CD4-positive, alpha-beta T cell treated with Interferon alpha-2 for 1 hour (primary cell): ENCODE results near the gene ZBTB7C.

Experiments used
- DNase-seq, 2 donors: peaks; one replicate each; pipeline ENCODE4 v3.0.0-alpha.2; 2020 to 2022

ZBTB7C gene

GRCh38 chr18:48134609-48135008 lies 274.6 kb downstream of the ZBTB7C start:
- no peak for DNase-seq

GRCh38 chr18:48133671-48134251 lies 275.4 kb downstream of the ZBTB7C start:
- DNase-seq, result no peak

- DNase-seq, result no peak
Observed at GRCh38 chr18:48132797-48133655, 276.2 kb downstream of the ZBTB7C start.

DNA sequence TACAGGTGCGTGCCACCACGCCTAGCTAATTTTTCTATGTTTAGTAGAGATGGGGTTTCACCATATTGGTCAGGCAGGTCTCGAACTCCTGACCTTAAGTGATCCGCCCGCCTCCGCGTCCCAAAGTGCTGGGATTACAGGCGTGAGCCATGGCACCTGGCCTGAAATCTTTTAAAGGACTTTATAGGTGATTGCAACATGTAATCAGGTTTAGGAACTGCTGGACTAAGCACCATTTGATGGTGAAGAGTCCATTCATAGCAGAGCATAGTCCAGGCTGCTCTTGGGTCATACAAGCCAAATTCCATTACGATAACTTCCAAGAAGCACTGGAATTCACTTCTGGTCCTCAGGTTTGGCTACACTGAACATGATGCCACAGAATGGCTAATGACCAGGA lies 278.1 kb downstream of the ZBTB7C start:
- no peak for DNase-seq

- DNase-seq, result no peak
Observed at GRCh38 chr18:48129621-48130082, 279.5 kb downstream of the ZBTB7C start.

DNA sequence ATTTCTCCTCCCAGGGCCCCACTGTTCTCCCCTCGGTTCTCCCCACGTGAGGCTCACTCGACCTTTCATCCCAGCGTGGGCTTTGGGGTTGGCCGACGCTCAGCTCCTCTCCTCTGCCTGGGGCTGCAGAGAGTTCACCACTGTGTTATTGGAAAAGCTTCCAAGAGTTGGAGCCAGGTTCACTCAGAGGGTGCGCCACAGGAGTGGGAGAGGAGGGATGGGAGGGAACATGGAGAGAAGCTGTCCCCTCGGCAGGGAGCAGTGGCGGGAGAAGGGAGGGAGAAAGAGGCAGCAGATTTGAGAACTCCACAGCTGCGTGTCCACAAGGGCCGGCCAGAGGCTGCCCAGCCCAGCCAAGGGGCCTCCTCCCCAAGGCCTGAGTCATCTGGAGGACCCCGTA lies 281.6 kb downstream of the ZBTB7C start:
- DNase-seq, result no peak

DNA sequence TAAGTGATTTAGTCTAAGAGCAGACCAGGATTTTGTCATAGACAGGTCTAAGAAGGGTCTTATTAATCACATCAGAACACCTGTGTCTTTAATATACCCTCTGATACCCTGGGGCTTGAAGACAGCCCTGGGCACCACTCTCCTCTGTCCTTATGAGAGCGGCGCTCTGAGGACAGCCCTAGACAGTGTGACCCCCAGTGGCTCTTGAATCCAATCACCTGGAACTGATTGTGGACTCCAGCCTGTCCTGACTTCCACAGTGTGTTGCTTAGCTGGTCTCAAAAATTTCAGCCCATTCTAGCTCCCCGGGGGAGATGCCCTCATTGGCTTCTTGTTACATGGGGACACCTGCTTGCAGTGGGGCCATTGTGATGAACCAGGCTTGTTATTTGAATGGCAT lies 282.9 kb downstream of the ZBTB7C start:
- no peak for DNase-seq

DNA sequence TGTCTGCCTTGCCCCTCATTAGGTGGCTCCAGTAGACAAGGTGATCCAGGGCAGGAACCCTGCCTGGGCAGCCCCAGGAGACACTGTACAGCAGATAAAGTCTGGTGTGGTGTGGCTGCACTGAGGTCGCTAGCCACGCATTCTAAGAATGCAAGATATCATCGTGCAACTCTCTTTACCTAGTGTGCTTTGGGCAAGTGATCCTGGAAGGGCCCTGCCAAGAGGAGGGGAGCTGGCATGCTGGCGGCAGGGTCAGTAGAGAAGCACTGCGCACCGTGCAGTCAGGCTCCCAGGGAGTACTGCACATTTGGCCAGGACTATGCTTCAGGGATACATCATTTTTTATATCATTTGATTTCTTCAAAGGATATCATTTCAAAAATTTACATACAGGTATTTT lies 283.5 kb downstream of the ZBTB7C start:
- no peak for DNase-seq

GRCh38 chr18:48124857-48125626 lies 284.1 kb downstream of the ZBTB7C start:
- no peak for DNase-seq

- DNase-seq, result no peak
Observed at GRCh38 chr18:48123941-48124340, 285.2 kb downstream of the ZBTB7C start.

DNA sequence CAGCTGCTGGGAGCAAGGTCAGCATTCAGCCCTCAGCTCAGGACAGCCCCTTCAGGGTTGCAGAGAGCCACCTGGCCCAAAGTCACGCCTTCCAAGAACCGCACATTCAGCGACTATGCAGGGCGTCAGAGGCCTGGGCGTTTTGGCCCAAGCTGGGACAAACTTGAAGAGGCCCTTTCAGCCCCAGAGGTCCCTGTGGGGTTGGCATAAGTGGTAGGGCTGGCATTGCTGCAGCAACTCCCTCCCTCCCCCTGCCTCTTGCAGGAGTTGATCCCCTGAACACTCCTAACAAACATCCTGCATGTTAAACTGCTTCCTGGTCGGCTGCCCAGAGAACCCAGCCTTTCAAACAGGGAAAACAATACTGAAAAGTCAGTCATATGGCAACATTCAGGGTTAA lies 285.9 kb downstream of the ZBTB7C start:
- no peak for DNase-seq

DNA sequence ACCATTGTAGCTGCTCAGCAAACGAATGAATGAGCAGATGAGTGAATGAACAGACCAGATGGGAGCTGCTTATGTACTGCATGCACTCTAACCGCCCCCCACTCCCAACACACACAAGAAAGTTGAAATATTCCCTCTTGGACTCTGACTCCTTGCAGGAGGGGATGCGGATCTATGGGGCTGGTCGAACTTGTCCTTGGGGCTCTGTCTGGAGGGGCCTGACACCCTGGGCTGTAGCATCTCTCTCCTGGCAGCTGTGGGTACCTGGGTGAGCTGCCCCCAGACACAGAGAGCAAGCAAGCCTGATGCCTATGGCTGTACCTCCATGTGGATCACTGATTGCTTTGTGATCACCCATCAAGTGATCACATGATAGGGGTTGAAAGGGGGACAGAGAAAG lies 286.4 kb downstream of the ZBTB7C start:
- DNase-seq, result no peak

GRCh38 chr18:48122376-48122775 lies 286.8 kb downstream of the ZBTB7C start:
- DNase-seq, result no peak

GRCh38 chr18:48121752-48122151 lies 287.4 kb downstream of the ZBTB7C start:
- no peak for DNase-seq

DNA sequence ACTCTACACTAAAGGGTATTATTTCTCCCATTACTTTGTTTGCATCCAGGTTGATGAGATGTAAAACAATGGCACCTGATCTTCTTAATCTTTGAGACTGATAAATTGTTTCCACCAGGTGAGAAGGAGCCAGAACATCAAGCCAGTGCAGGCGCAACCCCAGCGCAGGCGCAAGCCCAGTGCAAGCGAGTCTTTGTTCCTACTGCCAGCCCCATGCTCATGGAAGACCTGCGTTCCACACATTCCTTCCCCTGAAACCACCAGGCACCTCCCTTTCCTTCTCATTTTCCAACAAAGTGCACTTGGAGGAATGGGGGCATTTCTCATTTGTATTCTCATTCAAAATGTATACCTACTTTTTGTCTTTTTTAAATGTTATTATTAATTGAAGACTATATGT lies 290.0 kb downstream of the ZBTB7C start:
- no peak for DNase-seq

- DNase-seq, result no peak
Observed at GRCh38 chr18:48116873-48117630, 292.1 kb downstream of the ZBTB7C start.

DNA sequence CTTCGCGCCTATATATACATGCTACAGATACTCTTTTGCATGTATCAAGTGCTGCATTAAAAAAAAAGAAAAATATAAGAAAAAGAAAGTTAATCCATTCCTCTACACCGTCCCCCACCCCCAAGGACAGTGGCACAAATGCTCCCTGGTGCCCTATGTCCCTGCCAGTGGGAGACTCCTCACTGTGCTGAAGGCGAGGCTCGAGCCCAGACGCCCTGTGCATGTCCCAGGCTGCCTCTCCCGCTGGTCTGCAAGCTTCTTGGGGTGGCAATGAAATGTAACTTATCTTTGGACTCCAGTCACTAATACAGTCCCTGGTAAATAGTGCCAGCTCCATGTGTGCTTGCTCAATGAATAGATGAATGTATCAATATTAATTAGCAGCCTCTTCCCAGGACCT lies 293.2 kb downstream of the ZBTB7C start:
- no peak for DNase-seq

DNA sequence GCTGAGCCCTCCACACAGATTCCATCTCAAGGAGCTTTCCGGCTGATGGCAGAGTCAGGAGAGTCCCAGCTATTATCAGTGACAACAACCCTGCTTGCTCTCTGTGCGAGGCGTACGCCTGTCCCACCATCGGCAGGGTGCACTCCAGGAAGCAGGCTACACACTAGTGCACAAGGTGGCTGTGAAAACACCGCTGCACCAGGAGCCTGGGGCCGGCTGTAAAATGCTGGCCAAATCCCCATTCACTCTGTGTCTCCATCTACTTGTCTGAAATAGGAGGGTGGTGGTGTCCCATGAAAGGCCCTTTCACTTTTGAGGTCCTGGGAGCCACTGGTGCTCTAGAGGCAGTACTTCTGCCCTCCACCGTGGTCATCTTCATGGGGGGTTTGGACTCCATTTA lies 295.5 kb downstream of the ZBTB7C start:
- no peak for DNase-seq

- DNase-seq, result no peak
Observed at GRCh38 chr18:48111587-48111986, 297.6 kb downstream of the ZBTB7C start.

- DNase-seq, result no peak
Observed at GRCh38 chr18:48110797-48111196, 298.4 kb downstream of the ZBTB7C start.

DNA sequence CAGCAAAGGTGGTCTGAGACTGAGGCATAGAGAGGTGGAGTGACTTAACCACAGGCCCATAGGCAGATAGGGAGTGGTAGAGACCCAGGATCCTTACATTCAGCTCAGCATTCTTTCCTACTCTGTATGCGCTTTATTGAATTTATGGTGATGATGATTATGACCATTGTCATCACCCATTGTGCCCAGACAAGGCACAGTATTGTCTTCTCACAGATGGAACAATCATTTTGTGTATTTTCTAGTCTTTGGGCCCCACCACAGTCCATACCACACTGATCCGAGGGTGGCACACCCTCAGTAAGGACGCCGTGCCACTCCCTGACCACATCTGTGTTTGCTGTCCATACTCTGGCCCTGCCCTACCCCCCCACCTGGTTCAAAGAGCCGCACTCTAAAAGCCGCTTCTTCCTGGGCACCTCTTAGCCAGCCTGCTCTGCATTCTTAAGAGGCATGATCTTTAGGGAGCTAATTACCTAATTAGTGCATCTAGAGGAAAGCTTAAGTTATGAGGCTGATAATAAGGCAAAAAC lies 299.2 kb downstream of the ZBTB7C start:
- no peak for DNase-seq

GRCh38 chr18:48108136-48108535 lies 301.0 kb downstream of the ZBTB7C start:
- DNase-seq, result no peak
